Uterus (tissue), 4 donors: ENCODE data around the gene HLA-DPA1. TPM values are rescaled to one million over a fixed set of nuclear protein-coding genes. Genes with fewer than 3 reads are reported as not detected.

Experiments used
- DNase-seq, 2 donors: peaks; one replicate each; pipeline ENCODE4 v3.0.0-alpha.2; 2019 to 2020
- H3K27ac ChIP-seq, 2 donors: fragments of 200-600 bp; sonication (generic); 1 replicate in 1 of 2; 2 replicates in 1 of 2; pipeline ENCODE4 v1.5.1; 2016 to 2018
- H3K27me3 ChIP-seq, 2 donors: fragments of 200-600 bp; sonication (generic); one replicate each; pipeline ENCODE4 v1.5.1; 2018 to 2019; ENCODE audit warnings: control low read depth in 1 of 2
- H3K36me3 ChIP-seq, 2 donors: fragments of 200-600 bp; sonication (generic); one replicate each; pipeline ENCODE4 v1.5.1; 2019; ENCODE audit warnings: control low read depth in 1 of 2
- H3K4me1 ChIP-seq, 2 donors: fragments of 200-600 bp; sonication (generic); one replicate each; pipeline ENCODE4 v1.5.1; 2018 to 2019; ENCODE audit warnings: control low read depth in 1 of 2
- H3K4me3 ChIP-seq, 2 donors: fragments of 200-600 bp; sonication (generic); 1 replicate in 1 of 2; 2 replicates in 1 of 2; pipeline ENCODE4 v1.5.1; 2018 to 2019; ENCODE audit warnings: mild to moderate bottlenecking in 1 of 2
- H3K9me3 ChIP-seq, 2 donors: fragments of 200-600 bp; sonication (generic); one replicate each; pipeline ENCODE4 v1.5.1; 2019; ENCODE audit warnings: control low read depth in 1 of 2
- POLR2A ChIP-seq, 2 donors: fragments of 450-650 bp; IDR thresholded peaks; one replicate each; pipeline ENCODE4 v1.6.1; 2016; ENCODE audit warnings: antibody characterized with exemption in 2 of 2, mild to moderate bottlenecking in 1 of 2, moderate library complexity in 1 of 2
- intact Hi-C: fragments of 100-400 bp; cut with DNase I; formaldehyde crosslinking; loops from one replicate; pipeline ENCODE4 v1.15.1; 2023; ENCODE audit warnings: low total_unique reads
- total RNA-seq, 4 donors: library from RNA; depleted of rRNA in 3 of 4; stranded (reverse); fragments of >200 nt in 3 of 4; gene quantifications; one replicate each; pipeline versions ENCODE4 v1.1.0 to v1.2.4, GENCODE V29; 2014 to 2023
- TF ChIP-seq, protein P1 (sequence below), 4 experiments: fragments of 200-600 bp in 2 of 4; fragments of 450-650 bp in 2 of 4; sonication (generic) in 2 of 4; IDR thresholded peaks; one replicate each; pipeline ENCODE4 v1.5.1; 2016 to 2019; ENCODE audit warnings: antibody characterized with exemption in 4 of 4, mild to moderate bottlenecking in 2 of 4, moderate library complexity in 1 of 4
- donor health status: DM: yes; HTN: yes; CAD: no.

HLA-DPA1 gene
- total RNA-seq, 4 donors from 2014 or later: 48.0 to 187 (median 135) TPM

DNA sequence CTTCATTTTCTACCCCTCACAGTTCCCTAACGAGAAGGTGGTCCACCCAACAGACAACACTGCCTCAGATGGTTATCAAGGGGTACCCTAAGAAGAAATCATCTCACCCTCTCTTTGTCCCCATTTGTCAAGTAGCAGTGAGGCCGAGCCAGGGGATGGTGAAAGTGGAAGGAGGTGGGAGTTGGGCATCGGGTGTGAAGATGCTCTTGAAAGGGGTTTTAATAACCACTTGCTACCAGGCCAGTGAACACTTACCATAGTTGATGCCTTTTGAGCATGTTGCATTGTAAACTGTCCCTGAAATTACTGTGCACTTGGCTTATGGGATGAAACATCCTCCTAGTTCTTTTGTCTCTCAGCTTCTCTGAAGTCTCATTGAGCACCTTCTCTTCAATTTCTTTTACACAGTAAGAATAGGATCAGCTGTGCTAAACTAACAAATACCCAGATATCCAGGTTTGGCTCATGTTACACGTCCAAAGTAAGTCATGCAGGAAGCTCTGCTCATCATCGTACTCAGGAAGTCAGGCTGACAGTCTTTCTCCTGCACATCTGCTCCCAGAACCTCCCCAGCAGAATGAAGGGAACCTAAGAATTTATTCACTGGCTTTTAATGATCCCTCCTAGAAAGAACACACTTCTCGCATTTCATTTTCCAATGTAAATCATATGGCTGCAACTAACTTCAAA is 15.6 kb upstream of the HLA-DPA1 start:
- no peak overlapping the region for H3K4me3 ChIP-seq
- intact Hi-C loops: no loop called here
- H3K36me3 ChIP-seq: no peaks in the 10 kb centered on the region
- H3K4me1 ChIP-seq: no peaks in the 10 kb centered on the region
- H3K27ac ChIP-seq: no peak overlapping the region
- H3K9me3 ChIP-seq: no peaks in the 10 kb centered on the region
- no peaks in the 10 kb centered on the region for H3K27me3 ChIP-seq
- no peak for DNase-seq
- TF ChIP-seq, protein P1, sequence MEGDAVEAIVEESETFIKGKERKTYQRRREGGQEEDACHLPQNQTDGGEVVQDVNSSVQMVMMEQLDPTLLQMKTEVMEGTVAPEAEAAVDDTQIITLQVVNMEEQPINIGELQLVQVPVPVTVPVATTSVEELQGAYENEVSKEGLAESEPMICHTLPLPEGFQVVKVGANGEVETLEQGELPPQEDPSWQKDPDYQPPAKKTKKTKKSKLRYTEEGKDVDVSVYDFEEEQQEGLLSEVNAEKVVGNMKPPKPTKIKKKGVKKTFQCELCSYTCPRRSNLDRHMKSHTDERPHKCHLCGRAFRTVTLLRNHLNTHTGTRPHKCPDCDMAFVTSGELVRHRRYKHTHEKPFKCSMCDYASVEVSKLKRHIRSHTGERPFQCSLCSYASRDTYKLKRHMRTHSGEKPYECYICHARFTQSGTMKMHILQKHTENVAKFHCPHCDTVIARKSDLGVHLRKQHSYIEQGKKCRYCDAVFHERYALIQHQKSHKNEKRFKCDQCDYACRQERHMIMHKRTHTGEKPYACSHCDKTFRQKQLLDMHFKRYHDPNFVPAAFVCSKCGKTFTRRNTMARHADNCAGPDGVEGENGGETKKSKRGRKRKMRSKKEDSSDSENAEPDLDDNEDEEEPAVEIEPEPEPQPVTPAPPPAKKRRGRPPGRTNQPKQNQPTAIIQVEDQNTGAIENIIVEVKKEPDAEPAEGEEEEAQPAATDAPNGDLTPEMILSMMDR (IDR thresholded peaks at IDR 0.05): no peak
- no peak for TF ChIP-seq POLR2A (IDR thresholded peaks at IDR 0.05)

DNA sequence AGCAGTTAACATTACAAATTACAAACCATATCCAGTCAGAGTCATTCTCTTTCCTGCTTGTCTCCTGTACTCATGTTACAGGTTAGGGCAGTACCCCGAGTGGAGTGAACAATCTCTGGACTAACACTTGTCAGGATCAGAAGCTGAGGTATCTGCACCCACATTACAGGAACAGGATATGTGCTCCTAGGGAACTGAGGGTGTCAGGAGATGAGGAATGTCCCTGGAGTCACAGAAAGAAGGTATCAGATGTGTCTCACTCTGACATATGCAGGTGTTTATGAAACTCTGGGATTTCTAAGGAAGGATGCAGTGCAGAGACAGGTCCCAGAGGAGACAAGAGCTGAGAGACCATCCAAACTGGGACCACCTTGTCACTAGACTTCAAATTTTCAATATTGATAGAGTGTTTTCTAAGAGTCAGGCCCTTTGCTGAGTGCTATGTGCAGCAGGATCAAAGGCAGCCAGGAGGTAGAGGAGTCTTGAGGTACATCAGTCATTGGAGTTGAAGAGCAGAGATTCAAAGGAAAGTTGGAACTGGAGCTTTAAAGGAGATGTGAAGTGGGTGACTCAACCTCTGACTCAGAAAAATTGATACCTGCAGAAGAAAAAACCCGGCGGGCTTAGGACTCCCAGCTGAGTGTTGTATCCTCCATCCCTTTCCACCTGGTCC is 14.9 kb upstream of the HLA-DPA1 start:
- H3K27ac ChIP-seq: no peak overlapping the region
- intact Hi-C loops: no loop called here
- no peaks in the 10 kb centered on the region for H3K9me3 ChIP-seq
- DNase-seq: no peak
- no peaks in the 10 kb centered on the region for H3K4me1 ChIP-seq
- H3K36me3 ChIP-seq: no peaks in the 10 kb centered on the region
- H3K27me3 ChIP-seq: no peaks in the 10 kb centered on the region
- no peak overlapping the region for H3K4me3 ChIP-seq
- no peak for TF ChIP-seq POLR2A (IDR thresholded peaks at IDR 0.05)
- TF ChIP-seq, protein P1 (IDR thresholded peaks at IDR 0.05): no peak

DNA sequence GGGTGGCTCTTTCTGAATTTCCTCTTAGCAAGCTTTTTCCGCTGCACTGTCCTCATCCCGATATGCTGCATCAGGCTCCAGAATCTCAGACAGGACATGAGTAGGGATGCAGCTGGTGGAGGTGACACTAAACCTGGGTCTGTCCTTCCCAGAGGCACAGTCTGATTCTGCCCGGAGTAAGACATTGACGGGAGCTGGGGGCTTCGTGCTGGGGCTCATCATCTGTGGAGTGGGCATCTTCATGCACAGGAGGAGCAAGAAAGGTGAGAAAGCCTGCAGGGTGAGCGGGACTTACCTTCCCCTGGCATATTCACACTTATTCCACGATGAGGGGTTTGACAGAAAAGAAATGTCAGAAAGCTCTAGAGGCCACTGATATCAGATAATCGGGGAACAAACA is 12.2 kb upstream of the HLA-DPA1 start:
- H3K4me3 ChIP-seq: no peak overlapping the region
- intact Hi-C loops: no loop called here
- H3K9me3 ChIP-seq: no peaks in the 10 kb centered on the region
- H3K27me3 ChIP-seq: no peaks in the 10 kb centered on the region
- no peaks in the 10 kb centered on the region for H3K4me1 ChIP-seq
- no peak for DNase-seq
- no peaks in the 10 kb centered on the region for H3K36me3 ChIP-seq
- no peak overlapping the region for H3K27ac ChIP-seq
- TF ChIP-seq, protein P1 (IDR thresholded peaks at IDR 0.05): no peak
- no peak for TF ChIP-seq POLR2A (IDR thresholded peaks at IDR 0.05)

DNA sequence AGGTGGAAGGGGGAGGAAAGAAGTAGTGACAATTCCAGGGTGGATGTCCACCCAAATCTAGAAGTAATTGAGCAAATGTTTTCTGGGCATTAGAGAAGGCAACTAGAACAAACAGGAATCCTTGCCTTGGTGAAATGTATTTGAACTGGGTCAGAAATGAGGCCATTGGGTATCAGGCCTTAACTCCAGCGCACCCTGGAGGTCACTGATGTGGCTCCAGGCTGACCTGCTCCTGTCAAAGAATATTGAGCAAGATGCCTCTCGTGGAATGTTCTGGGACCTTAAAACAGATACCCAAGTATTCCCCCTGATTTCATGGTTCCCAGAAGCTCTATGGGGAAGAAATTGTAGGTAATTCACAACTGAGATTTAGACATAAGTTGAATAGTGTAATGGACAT is 9.3 kb upstream of the HLA-DPA1 start:
- DNase-seq: peak in 1 of 2 donors; percentile 34
- no peak for TF ChIP-seq POLR2A (IDR thresholded peaks at IDR 0.05)
- TF ChIP-seq, protein P1 (IDR thresholded peaks at IDR 0.05): peak in 2 of 4 experiments; percentile 57 to 81
- intact Hi-C loops: no loop called here
- Histone ChIP-seq H3K9me3 (no peaks in the 10 kb centered on the region), H3K27ac (peak overlapping the region in 1 of 2 donors; percentile 47), H3K36me3 (no peaks in the 10 kb centered on the region), H3K4me3 (no peak overlapping the region), H3K4me1 (no peaks in the 10 kb centered on the region), H3K27me3 (no peaks in the 10 kb centered on the region)

DNA sequence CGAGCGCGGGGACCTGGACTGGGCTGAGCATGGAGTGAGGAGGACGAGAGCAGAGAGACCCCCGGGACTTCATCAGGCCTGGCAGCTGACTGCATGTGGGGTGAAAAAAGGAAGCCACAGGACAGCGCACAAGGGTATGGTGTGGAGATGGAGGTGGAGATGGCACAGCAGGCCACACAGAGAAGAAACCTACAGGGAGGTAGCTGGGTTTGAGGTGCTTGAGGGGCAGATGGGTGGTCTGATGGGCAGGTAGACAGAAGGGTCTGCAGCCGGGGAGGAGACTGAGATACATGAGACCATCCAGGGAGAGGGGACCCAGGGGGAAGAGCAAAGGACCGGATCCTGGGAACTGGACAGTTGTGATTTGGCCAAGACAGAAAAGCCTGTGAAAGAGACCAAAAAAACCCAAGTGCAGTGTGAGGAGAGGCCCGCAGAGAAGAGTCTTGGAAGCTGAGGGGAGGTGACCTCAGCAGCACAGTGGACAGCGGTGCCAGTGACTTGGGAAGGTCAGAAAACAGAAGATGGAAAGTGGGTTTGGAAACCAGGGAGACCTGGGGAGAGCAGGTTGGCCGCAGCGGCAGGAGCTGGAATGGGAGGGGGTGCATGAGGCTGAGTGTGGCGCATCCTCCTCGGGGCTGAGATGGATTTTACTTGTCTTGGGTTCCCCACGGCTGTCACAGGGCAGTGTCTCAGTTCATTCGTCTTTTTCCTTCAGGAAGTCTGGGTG is 7.8 kb upstream of the HLA-DPA1 start:
- H3K27me3 ChIP-seq: no peaks in the 10 kb centered on the region
- H3K4me1 ChIP-seq: no peaks in the 10 kb centered on the region
- H3K36me3 ChIP-seq: no peaks in the 10 kb centered on the region
- H3K4me3 ChIP-seq: peak overlapping the region; percentile 31 to 48
- H3K27ac ChIP-seq: peak overlapping the region; percentile 88 to 89
- no peak for DNase-seq
- TF ChIP-seq POLR2A (IDR thresholded peaks at IDR 0.05): no peak
- TF ChIP-seq, protein P1 (IDR thresholded peaks at IDR 0.05): no peak
- no peaks in the 10 kb centered on the region for H3K9me3 ChIP-seq
- intact Hi-C loops: no loop called here
